Ishikawa (cell line): ENCODE results near the gene LRP4.

Source experiments
- EGR1 ChIP-seq: IDR thresholded peaks from 2 replicates; pipeline ENCODE4 v1.6.1; 2012
- EP300 ChIP-seq: IDR thresholded peaks from 2 replicates; pipeline ENCODE4 v1.6.1; 2012; ENCODE audit warnings: borderline replicate concordance
- RAD21 ChIP-seq: IDR thresholded peaks from 2 replicates; pipeline ENCODE4 v1.6.1; 2012; ENCODE audit warnings: low read depth
- TAF1 ChIP-seq: IDR thresholded peaks from 2 replicates; pipeline ENCODE4 v1.6.1; 2012; ENCODE audit warnings: low read depth, mild to moderate bottlenecking
- YY1 ChIP-seq: IDR thresholded peaks from 2 replicates; pipeline ENCODE4 v1.6.1; 2012; ENCODE audit warnings: low read depth
- TF ChIP-seq, protein P1 (sequence below): IDR thresholded peaks from 2 replicates; pipeline ENCODE4 v1.6.1; 2012; ENCODE audit warnings: low read depth, mild to moderate bottlenecking
- TF ChIP-seq, protein P2 (sequence below): IDR thresholded peaks from 2 replicates; pipeline ENCODE4 v1.6.1; 2012

- TF ChIP-seq, protein P1, sequence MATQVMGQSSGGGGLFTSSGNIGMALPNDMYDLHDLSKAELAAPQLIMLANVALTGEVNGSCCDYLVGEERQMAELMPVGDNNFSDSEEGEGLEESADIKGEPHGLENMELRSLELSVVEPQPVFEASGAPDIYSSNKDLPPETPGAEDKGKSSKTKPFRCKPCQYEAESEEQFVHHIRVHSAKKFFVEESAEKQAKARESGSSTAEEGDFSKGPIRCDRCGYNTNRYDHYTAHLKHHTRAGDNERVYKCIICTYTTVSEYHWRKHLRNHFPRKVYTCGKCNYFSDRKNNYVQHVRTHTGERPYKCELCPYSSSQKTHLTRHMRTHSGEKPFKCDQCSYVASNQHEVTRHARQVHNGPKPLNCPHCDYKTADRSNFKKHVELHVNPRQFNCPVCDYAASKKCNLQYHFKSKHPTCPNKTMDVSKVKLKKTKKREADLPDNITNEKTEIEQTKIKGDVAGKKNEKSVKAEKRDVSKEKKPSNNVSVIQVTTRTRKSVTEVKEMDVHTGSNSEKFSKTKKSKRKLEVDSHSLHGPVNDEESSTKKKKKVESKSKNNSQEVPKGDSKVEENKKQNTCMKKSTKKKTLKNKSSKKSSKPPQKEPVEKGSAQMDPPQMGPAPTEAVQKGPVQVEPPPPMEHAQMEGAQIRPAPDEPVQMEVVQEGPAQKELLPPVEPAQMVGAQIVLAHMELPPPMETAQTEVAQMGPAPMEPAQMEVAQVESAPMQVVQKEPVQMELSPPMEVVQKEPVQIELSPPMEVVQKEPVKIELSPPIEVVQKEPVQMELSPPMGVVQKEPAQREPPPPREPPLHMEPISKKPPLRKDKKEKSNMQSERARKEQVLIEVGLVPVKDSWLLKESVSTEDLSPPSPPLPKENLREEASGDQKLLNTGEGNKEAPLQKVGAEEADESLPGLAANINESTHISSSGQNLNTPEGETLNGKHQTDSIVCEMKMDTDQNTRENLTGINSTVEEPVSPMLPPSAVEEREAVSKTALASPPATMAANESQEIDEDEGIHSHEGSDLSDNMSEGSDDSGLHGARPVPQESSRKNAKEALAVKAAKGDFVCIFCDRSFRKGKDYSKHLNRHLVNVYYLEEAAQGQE, result no peak
- TF ChIP-seq EGR1 (0 out of 2 replicates have a peak, but pooled peaks have one; percentile 24), RAD21 (peak; percentile 17; the same call in 1 of the 2 replicates), EP300 (no peak), TAF1 (peak; percentile 72), YY1 (peak; percentile 76; the same call in 1 of the 2 replicates)
- TF ChIP-seq, protein P2, sequence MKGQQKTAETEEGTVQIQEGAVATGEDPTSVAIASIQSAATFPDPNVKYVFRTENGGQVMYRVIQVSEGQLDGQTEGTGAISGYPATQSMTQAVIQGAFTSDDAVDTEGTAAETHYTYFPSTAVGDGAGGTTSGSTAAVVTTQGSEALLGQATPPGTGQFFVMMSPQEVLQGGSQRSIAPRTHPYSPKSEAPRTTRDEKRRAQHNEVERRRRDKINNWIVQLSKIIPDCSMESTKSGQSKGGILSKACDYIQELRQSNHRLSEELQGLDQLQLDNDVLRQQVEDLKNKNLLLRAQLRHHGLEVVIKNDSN, result peak; percentile 71
These were observed 18.1 kb upstream of the LRP4 start, which contains the start of gene CSTPP1 for GRCh38 chr11:46936138-46937110.
